ENCODE results near the gene SCD5. TPM values are rescaled to one million over a fixed set of nuclear protein-coding genes. Genes with fewer than 3 reads are reported as not detected.

Gene SCD5
- total and polyA plus RNA-seq, 2 of the 13 experiments (the other 11 are each of a cell fraction or from before 2014, with no cell fraction given): not detected

GRCh38 chr4:82810176-82810575 lies 11.6 kb upstream of the SCD5 start (continued):
- TF ChIP-seq PHF20 (CRISPR knock-in tag; IDR thresholded peaks at IDR 0.05): no peak
- TF ChIP-seq GATAD2A (CRISPR knock-in tag; IDR thresholded peaks at IDR 0.05): no peak
- no peak for TF ChIP-seq FOSL1 (CRISPR knock-in tag; IDR thresholded peaks at IDR 0.05; ENCODE audit: borderline replicate concordance)
- no peak for TF ChIP-seq ZNF12 (CRISPR knock-in tag; IDR thresholded peaks at IDR 0.05)
- TF ChIP-seq KDM4B (CRISPR knock-in tag; IDR thresholded peaks at IDR 0.05): no peak
- no peak for TF ChIP-seq HOXA9 (CRISPR knock-in tag; IDR thresholded peaks at IDR 0.05; ENCODE audit: borderline replicate concordance)
- TF ChIP-seq FOXK1 (CRISPR knock-in tag; IDR thresholded peaks at IDR 0.05; ENCODE audit: borderline replicate concordance, low read depth): no peak
- TF ChIP-seq ZNF740 (CRISPR knock-in tag; IDR thresholded peaks at IDR 0.05): no peak

DNA sequence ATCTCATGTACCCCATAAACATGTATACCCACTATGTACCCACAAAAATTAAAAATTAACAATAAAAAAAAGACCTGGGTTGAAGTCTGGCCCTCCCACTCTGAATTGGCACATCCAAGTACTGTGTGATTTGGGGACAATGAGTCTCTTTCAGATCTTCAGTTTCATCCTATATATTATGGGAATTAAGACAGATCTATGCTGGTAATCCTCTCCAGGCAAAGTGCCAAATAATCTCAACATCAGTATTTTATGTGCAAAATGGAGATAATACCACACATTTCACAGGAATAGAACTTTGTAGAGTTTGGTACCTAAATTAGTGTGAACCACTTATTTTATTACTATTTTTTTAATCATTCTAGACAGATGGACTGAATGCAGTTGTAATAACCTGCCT lies 11.0 kb upstream of the SCD5 start:
- Histone ChIP-seq H3K79me2 (ENCODE audit: insufficient read depth, low read length) (no peaks in the 10 kb centered on the region), H3K27me3 (ENCODE audit: control insufficient read depth in 1 of 2, insufficient read depth in 2 of 2, low read length in 2 of 2) (no peaks in the 10 kb centered on the region), H3K4me2 (ENCODE audit: low read depth, low read length) (no peak overlapping the region), H3K9me3 (ENCODE audit: low read length) (no peaks in the 10 kb centered on the region), H2AFZ (ENCODE audit: low read length) (no peak overlapping the region), H3K9ac (ENCODE audit: insufficient read depth, low read depth, low read length) (no peak overlapping the region), H3K36me3 (replicated peaks in 1 of 2; ENCODE audit: control insufficient read depth in 1 of 2, insufficient read depth in 2 of 2, low read length in 2 of 2) (no peaks in the 10 kb centered on the region), H3K4me3 (replicated peaks in 1 of 3; ENCODE audit: insufficient read depth in 1 of 3, low read depth in 2 of 3, low read length in 3 of 3) (no peak overlapping the region), H3K4me1 (ENCODE audit: insufficient read depth, low read length) (peaks cover 17% of the 10 kb centered on the region), H4K20me1 (ENCODE audit: insufficient read depth, low read length) (no peaks in the 10 kb centered on the region), H3K27ac (ENCODE audit: extremely low read length, insufficient read depth, low read length) (no peak overlapping the region)
- CTCF ChIA-PET (ENCODE audit: low intra/inter-chr PET ratio, low total read pairs): no interaction called here
- no TSS peak for BruUV-seq (replicated peaks)
- FAIRE-seq (no peak), DNase-seq (ENCODE audit: low spot score) (no peak), ATAC-seq (no peak)
- POLR2A ChIA-PET: no interaction called here
- intact Hi-C loops (cut with micrococcal nuclease; ENCODE audit: unreplicated experiment) (no loop called here), in situ Hi-C loops (cut with HindIII; ENCODE audit: extremely low pct_ligation_motif_present, low pct_unique_long_range_greater_than_20kb) (no loop called here)
- TF ChIP-seq STAG1 (CRISPR knock-in tag; IDR thresholded peaks at IDR 0.05): no peak
- TF ChIP-seq ZNF331 (CRISPR knock-in tag; IDR thresholded peaks at IDR 0.05): no peak
- no peak for TF ChIP-seq ZNF350 (CRISPR knock-in tag; IDR thresholded peaks at IDR 0.05; ENCODE audit: borderline replicate concordance, low read depth)
- TF ChIP-seq WIZ (CRISPR knock-in tag; IDR thresholded peaks at IDR 0.05): no peak
- no peak for TF ChIP-seq SETDB1 (CRISPR knock-in tag; IDR thresholded peaks at IDR 0.05; ENCODE audit: borderline replicate concordance)
- TF ChIP-seq KDM1A (CRISPR knock-in tag; IDR thresholded peaks at IDR 0.05): no peak
- no peak for TF ChIP-seq TBX2 (CRISPR knock-in tag; IDR thresholded peaks at IDR 0.05; ENCODE audit: borderline replicate concordance)
